Sigmoid colon (tissue), 7 donors: Measurements from ENCODE around the gene BANK1. TPM values are rescaled to one million over a fixed set of nuclear protein-coding genes. Genes with fewer than 3 reads are reported as not detected.

Experiments used
- DNase-seq: peaks from one replicate; pipeline ENCODE4 v3.0.0-alpha.2; 2019
- H3K27ac ChIP-seq, 4 donors: fragments of 200-600 bp; sonication (generic); one replicate each; pipeline ENCODE4 v1.5.1; 2016 to 2019; ENCODE audit warnings: mild to moderate bottlenecking in 1 of 4
- H3K27me3 ChIP-seq, 3 donors: fragments of 200-600 bp; sonication (generic); one replicate each; pipeline ENCODE4 v1.5.1; 2019; ENCODE audit warnings: mild to moderate bottlenecking in 1 of 3
- H3K36me3 ChIP-seq, 4 donors: fragments of 200-600 bp; sonication (generic); one replicate each; pipeline ENCODE4 v1.5.1; 2016 to 2019
- H3K4me1 ChIP-seq, 4 donors: fragments of 200-600 bp; sonication (generic); one replicate each; pipeline ENCODE4 v1.5.1; 2017 to 2019
- H3K4me3 ChIP-seq, 4 donors: fragments of 200-600 bp; sonication (generic); one replicate each; pipeline ENCODE4 v1.5.1; 2017 to 2019; ENCODE audit warnings: mild to moderate bottlenecking in 2 of 4, moderate library complexity in 1 of 4
- H3K9me3 ChIP-seq, 4 donors: fragments of 200-600 bp in 3 of 4; sonication (generic) in 3 of 4; one replicate each; pipeline versions ENCODE4 v1.5.1 to v1.6.1; 2013 to 2019
- CTCF ChIP-seq, 4 experiments: fragments of 450-650 bp in 3 of 4; fragments of 200-600 bp in 1 of 4; IDR thresholded peaks; one replicate each; pipeline ENCODE4 v1.5.1; 2016 to 2019; ENCODE audit warnings: antibody characterized with exemption in 4 of 4, mild to moderate bottlenecking in 3 of 4, moderate library complexity in 2 of 4
- EP300 ChIP-seq, 4 donors: sonication (generic); formaldehyde crosslinking; IDR thresholded peaks; one replicate each; pipeline ENCODE4 v1.6.1; 2017; ENCODE audit warnings: antibody characterized with exemption in 4 of 4
- POLR2A ChIP-seq, 2 donors: fragments of 450-650 bp; IDR thresholded peaks; one replicate each; pipeline ENCODE4 v1.6.1; 2016; ENCODE audit warnings: antibody characterized with exemption in 2 of 2, mild to moderate bottlenecking in 2 of 2, moderate library complexity in 2 of 2
- POLR2AphosphoS5 ChIP-seq, 4 donors: sonication (generic); formaldehyde crosslinking; IDR thresholded peaks; one replicate each; pipeline ENCODE4 v1.6.1; 2017; ENCODE audit warnings: antibody characterized with exemption in 4 of 4
- WGBS, 2 donors: extraction: QIAGEN DNeasy Blood & Tissue Kit; methylation state at CpG; one replicate each; pipeline ENCODE4 v1.1.7; 2013; 5-methylcytosine and 5-hydroxymethylcytosine counted together
- intact Hi-C: fragments of 100-400 bp; cut with DNase I; formaldehyde crosslinking; loops from one replicate; pipeline ENCODE4 v1.15.1; 2023
- polyA plus RNA-seq, 3 donors: library from polyadenylated mRNA; stranded (reverse); fragments of 200-250 nt; gene quantifications; one replicate each; pipeline ENCODE4 v1.2.3, GENCODE V29; 2013
- total RNA-seq, 4 donors: library from RNA; depleted of rRNA; stranded (reverse); fragments of >200 nt; gene quantifications; one replicate each; pipeline ENCODE4 v1.1.0, GENCODE V29; 2016
- donor health status: healthy with polysubstance abuse.
- donor health status: Bipolar disorder and iron deficiency.
- donor health status: healthy.

The BANK1 gene
- total and polyA plus RNA-seq, 7 donors = 0.69 to 25.2 (median 1.2) TPM

DNA sequence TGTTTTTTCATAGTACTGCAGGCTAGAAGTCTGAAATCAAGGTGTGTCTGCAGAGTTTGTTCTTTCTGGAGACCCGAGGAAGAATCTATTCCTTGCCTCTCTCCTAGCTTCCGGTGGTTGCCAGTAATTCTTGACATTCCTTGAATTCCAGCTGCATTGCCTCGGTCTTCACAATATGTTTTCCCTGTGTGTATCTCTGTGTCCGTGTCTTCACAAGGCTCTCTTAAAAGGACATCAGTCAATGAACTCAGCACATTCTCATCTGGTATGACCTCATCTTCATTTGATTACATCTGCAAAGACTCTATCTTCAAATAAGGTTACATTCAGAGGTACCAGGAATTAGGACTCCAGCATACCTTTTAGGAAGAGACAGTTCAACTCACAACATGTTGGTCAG, 163.4 kb downstream of the BANK1 start:
- TF ChIP-seq POLR2AphosphoS5 (IDR thresholded peaks at IDR 0.05) (no peak), POLR2A (IDR thresholded peaks at IDR 0.05) (no peak), EP300 (IDR thresholded peaks at IDR 0.05) (no peak), CTCF (IDR thresholded peaks at IDR 0.05) (no peak)
- no peaks in the 10 kb centered on the region for H3K36me3 ChIP-seq
- intact Hi-C loops = no loop called here
- no peak overlapping the region for H3K4me3 ChIP-seq
- no peak overlapping the region for H3K27ac ChIP-seq
- peaks cover 0 to 8% (median 0%) of the 10 kb centered on the region in 4 donors for H3K4me1 ChIP-seq
- no peaks in the 10 kb centered on the region for H3K9me3 ChIP-seq
- no peaks in the 10 kb centered on the region for H3K27me3 ChIP-seq
- no peak for DNase-seq
- WGBS, 2 donors = 55 to 61% methylated on average over 4 of the region's 4 CpGs

DNA sequence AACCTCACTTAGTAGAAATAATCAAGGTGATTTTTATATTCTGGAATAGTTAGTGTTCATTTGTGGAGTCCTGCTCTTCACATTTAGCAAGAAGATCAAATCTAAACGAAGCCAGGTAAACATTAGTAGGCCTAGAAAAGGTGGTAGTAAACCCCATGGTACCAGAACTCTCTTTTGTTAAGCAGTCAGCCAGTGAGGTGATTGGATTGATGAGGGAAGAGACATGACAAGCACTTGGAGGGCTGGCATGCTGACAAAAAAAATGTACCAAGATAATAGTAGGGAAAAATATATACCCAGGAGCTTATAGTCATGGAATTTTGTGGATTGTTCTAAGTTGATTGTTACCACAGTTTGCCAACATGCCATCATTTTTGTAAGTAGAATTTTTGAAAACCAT, 163.8 kb downstream of the BANK1 start:
- Histone ChIP-seq H3K4me1 (peaks cover 0 to 8% (median 0%) of the 10 kb centered on the region in 4 donors), H3K4me3 (no peak overlapping the region), H3K27ac (no peak overlapping the region), H3K36me3 (no peaks in the 10 kb centered on the region), H3K9me3 (no peaks in the 10 kb centered on the region), H3K27me3 (no peaks in the 10 kb centered on the region)
- intact Hi-C loops = no loop called here
- no peak for DNase-seq
- no peak for TF ChIP-seq CTCF (IDR thresholded peaks at IDR 0.05)
- 60 to 76% methylated on average over 1 of the region's 1 CpG for WGBS, 2 donors

GRCh38 chr4:101954975-101955678, 164.6 kb downstream of the BANK1 start:
- Histone ChIP-seq H3K27ac (no peak overlapping the region), H3K27me3 (no peaks in the 10 kb centered on the region), H3K4me3 (no peak overlapping the region), H3K9me3 (no peaks in the 10 kb centered on the region), H3K36me3 (no peaks in the 10 kb centered on the region), H3K4me1 (peaks cover 0 to 8% (median 0%) of the 10 kb centered on the region in 4 donors)
- TF ChIP-seq CTCF (IDR thresholded peaks at IDR 0.05) = no peak
- TF ChIP-seq EP300 (IDR thresholded peaks at IDR 0.05) = no peak
- no peak for TF ChIP-seq POLR2AphosphoS5 (IDR thresholded peaks at IDR 0.05)
- no peak for TF ChIP-seq POLR2A (IDR thresholded peaks at IDR 0.05)
- 56 to 75% methylated on average over 4 of the region's 4 CpGs for WGBS, 2 donors
- intact Hi-C loops = no loop called here
- DNase-seq = no peak

GRCh38 chr4:101956068-101956825, 165.7 kb downstream of the BANK1 start:
- H3K27me3 ChIP-seq = no peaks in the 10 kb centered on the region
- 88 to 91% methylated on average over 4 of the region's 4 CpGs for WGBS, 2 donors
- no peak overlapping the region for H3K4me3 ChIP-seq
- intact Hi-C loops = no loop called here
- H3K4me1 ChIP-seq = peaks cover 0 to 8% (median 0%) of the 10 kb centered on the region in 4 donors
- no peak for DNase-seq
- no peak overlapping the region for H3K27ac ChIP-seq
- H3K36me3 ChIP-seq = no peaks in the 10 kb centered on the region
- H3K9me3 ChIP-seq = no peaks in the 10 kb centered on the region
- TF ChIP-seq POLR2AphosphoS5 (IDR thresholded peaks at IDR 0.05) (no peak), EP300 (IDR thresholded peaks at IDR 0.05) (no peak), POLR2A (IDR thresholded peaks at IDR 0.05) (no peak)

GRCh38 chr4:101958547-101958946, 168.0 kb downstream of the BANK1 start:
- TF ChIP-seq POLR2AphosphoS5 (IDR thresholded peaks at IDR 0.05) (no peak), EP300 (IDR thresholded peaks at IDR 0.05) (no peak), CTCF (IDR thresholded peaks at IDR 0.05) (no peak), POLR2A (IDR thresholded peaks at IDR 0.05) (no peak)
- no peaks in the 10 kb centered on the region for H3K36me3 ChIP-seq
- H3K4me3 ChIP-seq = no peak overlapping the region
- no peaks in the 10 kb centered on the region for H3K9me3 ChIP-seq
- intact Hi-C loops = no loop called here
- H3K4me1 ChIP-seq = peaks cover 0 to 8% (median 0%) of the 10 kb centered on the region in 4 donors
- DNase-seq = no peak
- 95 to 96% methylated on average over 3 of the region's 3 CpGs for WGBS, 2 donors
- H3K27ac ChIP-seq = no peak overlapping the region
- no peaks in the 10 kb centered on the region for H3K27me3 ChIP-seq
